ENCODE data around the gene DBF4B.

DBF4B gene

GRCh38 chr17:44766409-44767038, 58.1 kb downstream of the DBF4B start:
- Mint-ChIP-seq H3K4me1 (no peaks in the 10 kb centered on the region), H3K27me3 (no peaks in the 10 kb centered on the region), H3K9me3 (no peaks in the 10 kb centered on the region), H3K36me3 (no peaks in the 10 kb centered on the region), H3K27ac (no peak overlapping the region), H3K4me3 (no peak overlapping the region)

- Mint-ChIP-seq H3K9me3 (no peaks in the 10 kb centered on the region), H3K36me3 (no peaks in the 10 kb centered on the region), H3K4me1 (no peaks in the 10 kb centered on the region), H3K4me3 (no peak overlapping the region), H3K27me3 (no peaks in the 10 kb centered on the region), H3K27ac (no peak overlapping the region)
Measured at GRCh38 chr17:44767493-44767892, 59.0 kb downstream of the DBF4B start.

- Mint-ChIP-seq H3K9me3 (no peaks in the 10 kb centered on the region), H3K36me3 (no peaks in the 10 kb centered on the region), H3K27ac (no peak overlapping the region), H3K27me3 (no peaks in the 10 kb centered on the region), H3K4me3 (no peak overlapping the region), H3K4me1 (no peaks in the 10 kb centered on the region)
Measured at GRCh38 chr17:44768505-44769142, 60.2 kb downstream of the DBF4B start.

- no peaks in the 10 kb centered on the region for H3K27me3 Mint-ChIP-seq
- no peak overlapping the region for H3K4me3 Mint-ChIP-seq
- no peaks in the 10 kb centered on the region for H3K36me3 Mint-ChIP-seq
- H3K27ac Mint-ChIP-seq: no peak overlapping the region
- no peaks in the 10 kb centered on the region for H3K9me3 Mint-ChIP-seq
- H3K4me1 Mint-ChIP-seq: no peaks in the 10 kb centered on the region
Measured at GRCh38 chr17:44769230-44769629, 60.8 kb downstream of the DBF4B start.

- no peaks in the 10 kb centered on the region for H3K9me3 Mint-ChIP-seq
- H3K4me3 Mint-ChIP-seq: no peak overlapping the region
- H3K36me3 Mint-ChIP-seq: no peaks in the 10 kb centered on the region
- no peaks in the 10 kb centered on the region for H3K4me1 Mint-ChIP-seq
- no peaks in the 10 kb centered on the region for H3K27me3 Mint-ChIP-seq
- H3K27ac Mint-ChIP-seq: no peak overlapping the region
Measured at GRCh38 chr17:44769647-44770084, 61.2 kb downstream of the DBF4B start.

GRCh38 chr17:44770166-44770925, 61.9 kb downstream of the DBF4B start:
- Mint-ChIP-seq H3K9me3 (no peaks in the 10 kb centered on the region), H3K27ac (no peak overlapping the region), H3K4me3 (no peak overlapping the region), H3K27me3 (no peaks in the 10 kb centered on the region), H3K36me3 (no peaks in the 10 kb centered on the region), H3K4me1 (no peaks in the 10 kb centered on the region)

GRCh38 chr17:44772308-44773045, 64.0 kb downstream of the DBF4B start:
- Mint-ChIP-seq H3K36me3 (no peaks in the 10 kb centered on the region), H3K27ac (no peak overlapping the region), H3K4me3 (no peak overlapping the region), H3K4me1 (peaks cover 8% of the 10 kb centered on the region), H3K9me3 (no peaks in the 10 kb centered on the region), H3K27me3 (no peaks in the 10 kb centered on the region)

- Mint-ChIP-seq H3K27me3 (no peaks in the 10 kb centered on the region), H3K4me3 (no peak overlapping the region)
Measured at GRCh38 chr17:44773140-44773539, 64.7 kb downstream of the DBF4B start.

GRCh38 chr17:44774271-44775135, 66.0 kb downstream of the DBF4B start:
- Mint-ChIP-seq H3K4me1 (peaks cover 8% of the 10 kb centered on the region), H3K9me3 (no peaks in the 10 kb centered on the region), H3K27ac (peak overlapping the region; percentile 86), H3K36me3 (no peaks in the 10 kb centered on the region), H3K4me3 (peak overlapping the region; percentile 90), H3K27me3 (no peaks in the 10 kb centered on the region)

More at GRCh38 chr17:44773140-44773539, 64.7 kb downstream of the DBF4B start:
- H3K4me1 Mint-ChIP-seq: peaks cover 8% of the 10 kb centered on the region
- no peaks in the 10 kb centered on the region for H3K36me3 Mint-ChIP-seq
- no peaks in the 10 kb centered on the region for H3K9me3 Mint-ChIP-seq
- H3K27ac Mint-ChIP-seq: no peak overlapping the region

- Mint-ChIP-seq H3K27ac (peak overlapping the region; percentile 51), H3K36me3 (no peaks in the 10 kb centered on the region), H3K4me1 (peaks cover 8% of the 10 kb centered on the region), H3K27me3 (no peaks in the 10 kb centered on the region), H3K4me3 (peak overlapping the region; percentile 90), H3K9me3 (no peaks in the 10 kb centered on the region)
Measured at GRCh38 chr17:44775136-44775837, 66.8 kb downstream of the DBF4B start.

GRCh38 chr17:44775838-44776621, 67.6 kb downstream of the DBF4B start:
- peak overlapping the region; percentile 90 for H3K4me3 Mint-ChIP-seq
- H3K27ac Mint-ChIP-seq: peak overlapping the region; percentile 51
- H3K27me3 Mint-ChIP-seq: no peaks in the 10 kb centered on the region
- peaks cover 8% of the 10 kb centered on the region for H3K4me1 Mint-ChIP-seq
- H3K9me3 Mint-ChIP-seq: no peaks in the 10 kb centered on the region
- no peaks in the 10 kb centered on the region for H3K36me3 Mint-ChIP-seq

GRCh38 chr17:44776628-44777393, 68.3 kb downstream of the DBF4B start:
- H3K27ac Mint-ChIP-seq: no peak overlapping the region
- no peaks in the 10 kb centered on the region for H3K27me3 Mint-ChIP-seq
- no peaks in the 10 kb centered on the region for H3K9me3 Mint-ChIP-seq
- H3K36me3 Mint-ChIP-seq: no peaks in the 10 kb centered on the region
- peaks cover 8% of the 10 kb centered on the region for H3K4me1 Mint-ChIP-seq
- H3K4me3 Mint-ChIP-seq: peak overlapping the region; percentile 90

Data from activated naive CD4-positive, alpha-beta T cell treated with anti-CD3 and anti-CD28 coated beads, Interleukin-2, amount 50 U/mL, for 24 hours (primary cell).